K562 (cell line): ENCODE data around the gene RCC1. TPM values are rescaled to one million over a fixed set of nuclear protein-coding genes. Genes with fewer than 3 reads are reported as not detected.

ENCODE experiments used
- CBFA2T3 ChIP-seq: fragments of 450-650 bp; IDR thresholded peaks from 2 replicates; pipeline ENCODE4 v1.6.1; 2017
- CEBPB ChIP-seq: fragments of 450-650 bp; IDR thresholded peaks from 2 replicates; pipeline ENCODE4 v1.6.1; 2016; ENCODE audit warnings: missing genetic modification characterization, missing compliant biosample characterization
- CHD2 ChIP-seq: IDR thresholded peaks from 2 replicates; pipeline ENCODE4 v1.6.1; 2011; ENCODE audit warnings: low read depth, low read length
- DNMT1 ChIP-seq: fragments of 450-650 bp; IDR thresholded peaks from 2 replicates; pipeline ENCODE4 v1.6.1; 2016; ENCODE audit warnings: antibody characterized with exemption, mild to moderate bottlenecking
- E2F4 ChIP-seq: sonication (generic); formaldehyde crosslinking; IDR thresholded peaks from 2 replicates; pipeline ENCODE4 v1.8.0; 2022; ENCODE audit warnings: mild to moderate bottlenecking, low read depth, missing genetic modification reagents
- ESRRB ChIP-seq: fragments of 250-450 bp; sonication (Bioruptor Pico); IDR thresholded peaks from 2 replicates; pipeline ENCODE4 v1.5.0; 2020; ENCODE audit warnings: mild to moderate bottlenecking, moderate library complexity, borderline replicate concordance
- FIP1L1 ChIP-seq: fragments of 200-400 bp; formaldehyde crosslinking; IDR thresholded peaks from 2 replicates; pipeline ENCODE4 v1.6.1; 2018; ENCODE audit warnings: mild to moderate bottlenecking, low read depth, low read length; ENCODE audit not compliant: poor library complexity, severe bottlenecking
- FOXA1 ChIP-seq: fragments of 450-650 bp; IDR thresholded peaks from 2 replicates; pipeline ENCODE4 v1.6.1; 2016; ENCODE audit warnings: mild to moderate bottlenecking, borderline replicate concordance
- KAT8 ChIP-seq: fragments of 450-650 bp; IDR thresholded peaks from 2 replicates; pipeline ENCODE4 v1.6.1; 2016; ENCODE audit warnings: low read depth, mild to moderate bottlenecking
- KDM5B ChIP-seq: fragments of 200-600 bp; sonication (generic); IDR thresholded peaks from 2 replicates; pipeline ENCODE4 v1.6.1; 2012; ENCODE audit warnings: low read depth, mild to moderate bottlenecking, moderate library complexity, low read length, control low read depth, inconsistent platforms; ENCODE audit not compliant: insufficient replicate concordance
- KLF16 ChIP-seq: IDR thresholded peaks from 2 replicates; pipeline ENCODE4 v1.6.1; 2016; ENCODE audit warnings: antibody characterized with exemption
- MCM3 ChIP-seq: fragments of 450-650 bp; IDR thresholded peaks from 2 replicates; pipeline ENCODE4 v1.6.1; 2016
- MXI1 ChIP-seq: IDR thresholded peaks from 2 replicates; pipeline ENCODE4 v1.6.1; 2011; ENCODE audit warnings: low read depth, mild to moderate bottlenecking, improper control_type of control experiment, low read length
- NBN ChIP-seq: fragments of 450-650 bp; IDR thresholded peaks from 2 replicates; pipeline ENCODE4 v1.6.1; 2016; ENCODE audit warnings: low read depth, mild to moderate bottlenecking
- SNAPC5 ChIP-seq: fragments of 250-450 bp; sonication (Bioruptor Pico); IDR thresholded peaks from 2 replicates; pipeline ENCODE4 v1.8.0; 2021; ENCODE audit warnings: moderate library complexity, mild to moderate bottlenecking, inconsistent platforms
- SPI1 ChIP-seq: IDR thresholded peaks from 2 replicates; pipeline ENCODE4 v1.6.1; 2011; ENCODE audit warnings: low read depth, low read length, control low read depth, borderline replicate concordance
- SRF ChIP-seq, 2 experiments: fragments of 250-450, 450-650 bp in 1 of 2; sonication (Bioruptor Pico) in 1 of 2; sonication (generic) in 1 of 2; formaldehyde crosslinking; IDR thresholded peaks; 2 replicates each; pipeline versions ENCODE4 v1.5.0 to v1.5.1; 2020 to 2022; ENCODE audit warnings: mild to moderate bottlenecking in 1 of 2, missing genetic modification reagents in 1 of 2
- TBP ChIP-seq: optimal IDR thresholded peaks from 2 replicates; pipeline ENCODE3; 2011; ENCODE audit warnings: low read depth, low read length, improper control_type of control experiment
- ZNF184 ChIP-seq: sonication (generic); formaldehyde crosslinking; IDR thresholded peaks from 2 replicates; pipeline ENCODE4 v1.5.0; 2020; ENCODE audit warnings: missing genetic modification reagents
- ZNF518B ChIP-seq: fragments of 250-450 bp; sonication (Bioruptor Pico); IDR thresholded peaks from 2 replicates; pipeline ENCODE4 v1.5.0; 2021; ENCODE audit warnings: mild to moderate bottlenecking, moderate library complexity
- ZNF561 ChIP-seq: fragments of 450-650 bp; formaldehyde crosslinking; conservative IDR thresholded peaks from 2 replicates; pipeline ENCODE4 v1.4.0; 2020; ENCODE audit warnings: mild to moderate bottlenecking, moderate library complexity
- ZNF584 ChIP-seq: fragments of 200-800 bp; sonication (Bioruptor generic); IDR thresholded peaks from 2 replicates; pipeline ENCODE4 v1.6.1; 2016; ENCODE audit warnings: low read depth, mild to moderate bottlenecking, missing genetic modification characterization, missing compliant biosample characterization
- ZNF655 ChIP-seq: fragments of 250-450 bp; sonication (Bioruptor Pico); IDR thresholded peaks from 2 replicates; pipeline ENCODE4 v1.5.0; 2021
- ZNF696 ChIP-seq: fragments of 250-450 bp; sonication (Bioruptor Pico); conservative IDR thresholded peaks from 2 replicates; pipeline ENCODE4 v1.4.0; 2020; ENCODE audit warnings: mild to moderate bottlenecking, moderate library complexity
- ZNF785 ChIP-seq: fragments of 250-450 bp; sonication (Bioruptor Pico); IDR thresholded peaks from 2 replicates; pipeline ENCODE4 v1.4.0; 2020; ENCODE audit warnings: mild to moderate bottlenecking
- polyA plus RNA-seq, 8 experiments: library from polyadenylated mRNA; depleted of rRNA in 4 of 8; stranded (reverse) in 5 of 8; unstranded in 3 of 8; fragments of >200 nt; fragmentation: Nextera tagmentation in 2 of 8; fragmentation: Illumina TruSeq in 1 of 8; extraction: Ambion mirVana in 2 of 8; extraction: Trizol in 1 of 8; gene quantifications; 2 replicates each; pipeline versions ENCODE4 v1.2.1 to v1.2.3, GENCODE V29; 2011 to 2014; ENCODE audit warnings: inconsistent platforms in 1 of 8, missing spikeins in 1 of 8
- total RNA-seq, 7 experiments: library from RNA; depleted of rRNA in 6 of 7; stranded (reverse); fragments of >200 nt in 6 of 7; fragmentation: Illumina TruSeq in 2 of 7; extraction: Trizol in 2 of 7; gene quantifications; 2 replicates each; pipeline versions ENCODE4 v1.2.1 to v1.2.3, GENCODE V29; 2011 to 2021; ENCODE audit warnings: low replicate concordance in 1 of 7

Gene RCC1
- total and polyA plus RNA-seq, 9 of the 15 experiments (the other 6 are each of a cell fraction or from before 2014, with no cell fraction given), result 16.4 to 202 (median 107) TPM

- TF ChIP-seq E2F4 (CRISPR knock-in tag) (peak; percentile 93), NBN (no peak), ZNF518B (no peak), SNAPC5 (no peak), DNMT1 (no peak), ZNF655 (no peak), SRF (CRISPR knock-in tag; IDR thresholded peaks at IDR 0.05) (peak in 1 of 2 experiments; percentile 40; a peak in 1 of 4 replicates), ZNF696 (CRISPR knock-in tag) (no peak), CEBPB (no peak), KLF16 (peak; percentile 80), KAT8 (no peak), ZNF184 (no peak), CBFA2T3 (no peak; the same call in 1 of the 2 replicates), TBP (no peak), FOXA1 (no peak), KDM5B (peak; percentile 58), ESRRB (CRISPR knock-in tag) (no peak), ZNF785 (CRISPR knock-in tag) (no peak), ZNF561 (no peak), CHD2 (0 out of 2 replicates have a peak, but pooled peaks have one; percentile 48), MCM3 (no peak), SPI1 (no peak), ZNF584 (CRISPR knock-in tag) (no peak), MXI1 (peak; percentile 40; the same call in 1 of the 2 replicates), FIP1L1 (peak; percentile 92)
Observed at GRCh38 chr1:28518000-28518744, 12.3 kb downstream of the RCC1 start (continued).
